Measurements from ENCODE around the gene SMURF1.

SMURF1 gene

GRCh38 chr7:99141334-99141733 is 2.6 kb downstream of the SMURF1 start:
- no peak for DNase-seq

DNA sequence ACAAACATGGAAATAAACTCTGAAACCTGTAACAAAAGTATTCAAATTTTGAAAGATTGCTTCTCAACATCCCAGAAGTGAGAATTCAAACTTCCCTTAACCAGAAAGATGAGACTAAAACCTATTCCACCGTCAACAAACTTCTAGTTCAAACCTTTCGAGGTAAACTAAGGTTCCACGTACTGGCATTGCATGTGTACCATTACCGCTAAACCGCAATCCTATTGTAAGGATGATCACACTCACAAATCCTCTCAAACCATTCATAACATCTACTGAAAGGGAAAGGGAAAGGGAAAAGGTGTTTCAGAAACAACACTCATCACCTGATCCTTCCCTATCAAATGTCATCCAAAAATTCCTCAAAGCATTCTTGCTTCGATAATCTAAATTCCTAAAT is 3.1 kb downstream of the SMURF1 start:
- no peak for DNase-seq

DNA sequence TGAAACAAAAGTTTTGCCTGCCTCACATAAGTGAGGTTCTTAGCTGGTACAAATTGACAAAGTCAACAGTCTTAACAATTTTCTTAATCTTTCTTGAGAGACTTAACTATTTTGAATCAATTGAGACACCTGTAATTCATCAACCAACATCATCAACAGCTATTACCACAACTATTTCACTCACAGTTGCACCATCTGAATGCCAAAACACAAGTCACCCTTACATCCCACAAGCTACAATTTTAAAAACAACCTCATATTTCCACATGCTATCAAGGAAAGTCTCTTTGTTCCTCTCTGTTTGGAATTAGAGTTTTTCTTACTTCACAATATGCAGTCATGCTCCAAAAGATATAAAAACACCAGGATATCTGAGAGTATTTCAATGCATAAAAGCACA is 4.9 kb downstream of the SMURF1 start:
- no peak for DNase-seq

- DNase-seq = no peak
These were observed 6.3 kb downstream of the SMURF1 start for GRCh38 chr7:99137411-99138180.

- no peak for DNase-seq
These were observed 8.0 kb downstream of the SMURF1 start for GRCh38 chr7:99135938-99136337.

GRCh38 chr7:99133766-99134564 is 9.9 kb downstream of the SMURF1 start:
- DNase-seq = no peak

DNA sequence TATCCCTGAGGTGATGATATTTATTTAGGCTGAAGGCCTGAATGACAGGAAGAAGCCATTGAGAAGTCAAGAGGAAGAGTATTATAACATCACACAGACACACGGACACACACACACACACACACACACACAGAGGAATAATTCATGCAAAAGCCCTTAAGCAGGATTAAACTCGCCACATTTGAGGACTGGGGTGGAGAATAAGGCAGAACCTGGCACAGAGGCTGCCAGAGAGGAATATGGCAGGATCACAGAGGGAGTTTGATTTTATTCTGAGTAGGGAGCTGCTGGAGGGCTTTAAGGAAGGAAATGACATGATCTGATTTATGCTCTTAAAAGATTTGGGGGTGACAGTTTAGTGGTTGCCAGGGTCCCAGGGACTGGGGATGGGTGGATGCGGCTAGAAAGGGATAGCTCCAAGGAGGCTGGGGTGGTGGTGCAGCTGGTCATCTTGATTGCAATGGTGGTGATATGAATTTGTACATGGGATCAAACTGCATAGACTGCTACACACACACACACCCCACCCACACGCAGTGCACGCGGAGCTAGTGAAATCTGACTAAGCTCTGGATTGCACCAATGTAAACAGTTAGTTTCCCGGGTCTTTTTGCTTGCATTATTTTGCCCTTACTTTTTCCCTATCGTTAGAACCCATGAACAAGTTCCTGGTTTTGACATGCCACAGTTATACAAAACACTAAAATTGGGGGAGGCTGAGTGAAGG is 11.2 kb downstream of the SMURF1 start:
- no peak for DNase-seq

- no peak for DNase-seq
These were observed 12.6 kb downstream of the SMURF1 start for GRCh38 chr7:99131290-99131689.

GRCh38 chr7:99129536-99129935 is 14.4 kb downstream of the SMURF1 start:
- DNase-seq = no peak

DNA sequence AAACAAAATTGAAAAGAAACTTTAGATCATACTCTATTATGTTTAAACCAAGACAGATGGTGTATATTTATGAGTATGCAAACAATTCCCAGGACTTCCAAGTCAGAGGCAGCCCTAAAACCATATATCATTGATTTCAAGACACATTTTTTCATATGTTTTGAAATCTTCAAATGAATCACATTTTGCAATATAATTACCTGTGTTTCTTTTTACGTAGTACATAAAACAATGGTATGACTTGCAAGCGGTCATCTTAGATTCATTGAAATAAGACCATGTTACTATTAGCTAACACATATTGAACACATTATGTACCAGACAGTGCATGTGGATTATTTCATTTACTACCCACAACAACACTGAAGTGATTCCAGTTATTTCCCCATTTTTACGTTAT is 14.9 kb downstream of the SMURF1 start:
- no peak for DNase-seq

DNA sequence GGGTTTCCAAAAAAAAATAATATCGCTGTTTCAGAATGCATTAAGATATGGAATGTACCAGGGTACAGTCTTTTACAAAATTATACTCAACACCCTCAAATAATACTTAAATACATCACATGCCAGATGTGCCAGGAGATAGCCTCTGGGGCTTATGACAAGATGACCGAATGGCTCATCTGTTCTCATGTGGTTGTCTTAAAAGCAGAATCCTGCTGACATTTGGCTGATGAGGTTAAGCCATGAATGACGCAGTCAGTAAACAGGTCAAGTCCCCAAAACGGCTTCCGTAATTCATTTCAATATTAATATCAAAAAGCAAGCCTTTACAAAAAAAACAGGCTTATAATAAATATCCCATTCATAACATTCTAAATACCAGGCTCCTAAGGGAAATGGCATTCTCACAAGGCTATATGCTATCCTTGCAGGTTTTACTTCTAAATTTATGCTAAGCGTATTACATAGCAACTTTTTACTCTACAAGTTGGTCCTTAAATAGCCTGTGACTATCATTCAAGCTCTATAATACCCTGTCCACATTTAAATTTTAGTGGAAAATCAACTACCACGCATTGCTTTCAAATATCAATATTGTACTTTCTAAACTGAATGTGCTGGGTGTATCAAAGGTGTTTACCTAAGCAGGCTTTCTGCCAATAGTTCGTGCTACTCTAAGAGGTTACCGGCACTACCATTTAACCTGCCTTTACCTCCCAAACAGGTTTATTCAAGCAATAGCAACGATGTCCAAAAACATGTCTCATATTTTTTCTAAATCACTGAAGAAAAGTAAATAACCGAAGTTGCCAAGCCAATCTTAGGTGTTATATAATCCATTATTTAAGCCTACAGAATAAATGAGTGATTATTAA is 15.6 kb downstream of the SMURF1 start:
- DNase-seq = no peak

- no peak for DNase-seq
These were observed 16.3 kb downstream of the SMURF1 start for GRCh38 chr7:99127636-99128035.

DNA sequence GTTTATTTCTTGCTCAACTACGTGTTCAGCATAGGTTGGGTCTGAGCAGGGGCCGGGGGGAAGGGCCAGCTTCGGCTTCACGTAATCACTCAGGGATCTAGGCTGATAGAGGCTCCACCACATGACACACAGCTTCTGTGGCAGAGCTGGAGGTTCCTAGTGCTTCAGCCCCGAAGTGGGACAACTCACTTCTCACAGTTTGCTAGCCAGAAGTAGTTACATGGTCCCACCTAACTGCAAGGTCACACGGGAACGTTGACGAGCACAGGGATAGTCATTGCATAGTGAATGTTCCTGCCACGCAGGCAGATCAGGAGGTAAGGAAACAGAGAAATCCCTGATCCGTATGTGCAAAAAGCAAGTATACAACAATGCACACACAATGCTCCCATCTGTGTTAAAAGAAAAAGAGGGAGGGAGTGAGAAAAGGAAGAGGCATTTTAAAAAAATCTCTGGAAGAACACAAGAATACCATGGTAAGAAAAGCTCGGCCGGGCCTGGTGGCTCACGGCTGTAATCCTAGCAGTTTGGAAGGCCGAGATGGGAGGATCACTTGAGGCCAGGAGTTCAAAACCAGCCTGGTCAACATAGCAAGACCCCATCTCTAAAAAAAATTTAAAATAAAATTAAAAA is 16.9 kb downstream of the SMURF1 start:
- no peak for DNase-seq

DNA sequence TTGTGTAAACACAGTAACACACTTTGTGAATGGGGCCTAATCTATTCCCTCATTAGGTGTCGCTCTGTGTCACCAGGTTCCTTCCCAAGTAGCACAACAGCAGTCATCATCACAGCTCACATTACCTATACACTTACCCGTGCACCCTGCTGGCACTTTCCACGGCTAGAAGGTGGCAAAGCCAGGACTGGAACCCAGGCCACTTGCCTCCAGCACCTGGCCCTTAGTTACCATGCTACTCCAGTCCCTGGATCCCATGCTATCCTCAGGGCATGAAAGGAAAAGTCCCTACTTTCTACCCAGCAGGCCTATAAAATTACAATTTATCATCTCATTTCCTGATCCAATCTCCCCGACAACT is 18.4 kb downstream of the SMURF1 start:
- DNase-seq = no peak

DNA sequence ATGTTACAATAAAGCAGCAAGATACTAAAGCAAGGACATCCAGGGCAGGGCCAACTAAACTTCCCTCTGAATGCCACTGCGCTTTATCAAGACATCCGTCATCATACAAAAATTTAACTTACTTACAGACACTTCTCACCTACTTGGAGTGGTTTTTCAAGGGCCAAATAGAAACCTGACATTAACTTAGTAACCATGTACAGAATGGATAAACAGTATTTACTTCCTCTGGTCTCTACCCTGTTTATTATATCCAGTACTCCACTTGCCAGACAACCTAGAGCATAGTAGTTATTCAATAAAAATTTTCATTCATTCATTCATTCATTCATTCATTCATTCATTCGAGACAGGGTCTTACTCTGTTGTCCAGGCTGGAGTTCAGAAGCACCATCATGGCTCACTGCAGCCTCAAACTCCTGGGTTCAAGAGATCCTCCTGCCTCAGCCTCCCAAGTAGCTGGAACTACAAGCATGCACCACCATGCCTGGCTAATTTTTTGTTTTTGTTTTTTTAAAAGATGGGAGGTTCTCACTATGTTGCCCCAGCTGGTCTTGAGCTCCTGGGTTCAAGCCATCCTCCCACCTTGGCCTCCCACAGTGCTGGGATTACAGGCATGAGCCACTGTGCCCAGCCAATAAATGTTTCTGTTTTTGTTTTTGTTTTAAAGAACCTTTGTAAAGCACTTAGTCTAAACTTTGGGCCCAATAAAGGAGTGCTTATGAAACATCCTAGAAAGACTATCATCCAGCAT is 19.0 kb downstream of the SMURF1 start:
- DNase-seq = no peak

DNA sequence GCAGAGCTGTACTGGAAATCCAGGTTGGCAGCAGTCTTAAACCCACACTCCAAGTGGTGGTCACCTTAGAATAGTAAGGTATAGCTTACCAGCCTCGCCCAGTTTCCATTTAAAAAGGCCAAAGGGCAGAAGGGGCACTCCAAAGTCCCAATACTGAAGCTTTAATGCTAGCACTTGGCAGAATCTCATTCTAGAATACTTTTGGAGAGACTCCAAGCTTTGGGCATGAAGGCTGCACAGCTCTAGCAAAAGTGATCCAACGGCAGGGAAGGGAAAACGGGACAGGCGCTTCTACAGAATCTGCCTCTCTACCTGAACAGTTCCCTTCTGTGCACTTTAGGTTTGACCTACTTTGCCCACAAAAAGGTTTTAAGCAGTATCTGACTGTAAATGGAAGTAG is 19.7 kb downstream of the SMURF1 start:
- DNase-seq = no peak

DNA sequence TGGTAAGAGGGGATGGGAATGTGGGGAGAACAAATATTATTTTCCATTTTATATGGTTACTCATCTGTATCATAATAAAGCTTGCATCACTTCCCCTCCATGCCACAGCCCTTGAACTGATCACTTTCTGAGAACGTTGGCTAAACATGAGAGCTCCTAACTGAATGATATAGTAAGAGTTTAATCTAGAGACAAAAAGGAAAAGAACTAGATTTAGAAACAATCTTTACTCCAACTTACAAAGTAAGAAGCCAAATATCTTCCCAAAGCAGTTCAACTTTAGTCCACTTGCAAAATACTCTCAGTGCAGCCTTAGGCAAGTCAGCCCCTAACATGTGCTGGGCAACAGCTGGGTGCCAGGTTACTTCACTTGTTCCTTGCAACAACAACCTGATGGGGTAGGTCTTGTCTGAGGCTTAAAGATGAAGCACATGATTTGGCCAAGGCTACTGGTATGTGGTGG is 20.3 kb downstream of the SMURF1 start:
- DNase-seq = no peak

DNA sequence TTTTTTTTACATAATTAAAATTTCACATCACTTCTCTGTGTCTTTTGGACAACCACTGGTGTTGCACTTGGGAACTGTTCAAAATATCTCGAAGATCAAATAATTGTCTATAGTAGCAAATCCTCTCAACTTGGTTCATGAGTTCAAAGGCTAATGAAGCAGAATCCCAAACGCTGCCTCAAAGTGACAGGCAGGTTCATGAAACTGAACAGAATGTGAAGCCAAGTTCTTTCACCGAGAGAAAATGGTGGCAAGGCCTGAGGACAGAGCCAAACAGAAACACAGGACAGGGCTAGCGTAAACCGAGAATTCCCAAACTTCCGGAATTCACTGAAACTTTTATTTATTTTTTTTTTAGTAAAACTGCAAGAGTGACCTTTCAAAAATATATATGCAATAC is 21.1 kb downstream of the SMURF1 start:
- no peak for DNase-seq

- no peak for DNase-seq
These were observed 22.3 kb downstream of the SMURF1 start for GRCh38 chr7:99121496-99122021.

GRCh38 chr7:99120916-99121315 is 23.0 kb downstream of the SMURF1 start:
- no peak for DNase-seq

DNA sequence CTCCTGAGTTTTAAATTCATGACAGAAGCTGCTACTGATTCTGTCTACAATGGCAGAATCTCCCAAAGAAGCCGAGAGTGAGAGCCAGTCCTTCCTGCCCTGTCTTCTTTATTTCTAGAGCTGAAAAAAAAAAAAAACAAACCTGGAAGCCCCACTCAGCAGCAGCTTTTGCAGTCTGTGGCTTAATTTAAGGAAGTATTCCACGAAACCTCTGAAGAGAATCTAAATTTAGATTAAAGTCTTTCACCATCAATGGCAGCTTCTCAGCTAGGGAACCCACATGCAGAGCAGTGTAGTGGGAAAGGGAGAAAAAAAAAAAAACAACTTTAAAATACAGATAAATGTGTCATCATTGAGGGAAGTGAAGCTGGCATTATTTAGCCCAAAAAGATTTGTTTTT is 23.4 kb downstream of the SMURF1 start:
- DNase-seq = no peak
